Measurements from ENCODE around the gene TMEM31. TPM values are rescaled to one million over a fixed set of nuclear protein-coding genes. Genes with fewer than 3 reads are reported as not detected.

The TMEM31 gene
- total and polyA plus RNA-seq, 9 of the 15 experiments (the other 6 are each of a cell fraction or from before 2014, with no cell fraction given) = 0.18 TPM; not detected in 8

DNA sequence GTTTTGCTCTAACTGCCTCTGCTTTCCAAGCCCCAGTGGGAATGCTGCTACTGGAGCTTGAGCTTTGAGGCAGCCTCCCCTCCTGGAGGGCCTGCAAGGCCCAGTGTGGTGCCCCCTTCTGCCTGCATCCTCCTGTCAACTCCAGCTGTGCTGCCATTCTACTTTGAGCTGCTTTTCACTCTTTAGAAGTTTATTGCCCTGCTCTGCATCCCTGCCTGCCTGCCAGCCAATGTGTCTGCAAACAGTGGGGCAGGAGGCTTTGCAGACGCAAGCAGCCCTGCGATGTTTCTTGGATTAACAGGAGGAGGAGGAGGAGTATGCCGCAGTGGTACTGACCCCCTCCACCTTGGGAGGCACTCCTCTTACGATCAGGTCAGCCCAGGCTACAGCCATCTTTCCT is 16.4 kb downstream of the TMEM31 start:
- POLR2A ChIA-PET = no interaction called here

More for the DNA sequence above, 16.4 kb downstream of the TMEM31 start:
- H3K4me3 ChIP-seq = no peak overlapping the region
- intact Hi-C loops (cut with micrococcal nuclease) (no loop called here), in situ Hi-C loops (cut with MboI) (no loop called here)
- H3K9ac ChIP-seq (ENCODE audit: insufficient read depth in 1 of 2, low read depth in 2 of 2, low read length in 2 of 2) = no peak overlapping the region
- no peaks in the 10 kb centered on the region for H3K4me1 ChIP-seq (replicated peaks in 1 of 2; ENCODE audit: control insufficient read depth in 2 of 2, insufficient read depth in 2 of 2, low read length in 2 of 2)
- ATAC-seq = no peak
- no TSS peak for BruUV-seq (replicated peaks)
- peaks cover 2 to 72% of the 10 kb centered on the region in 2 experiments; a peak in 3 of 5 replicates for H3K27me3 ChIP-seq (ENCODE audit: control insufficient read depth in 2 of 2, insufficient read depth in 2 of 2, low read length in 2 of 2)
- CTCF ChIA-PET (ENCODE audit: low intra/inter-chr PET ratio) = no interaction called here
- H3K27ac ChIP-seq (ENCODE audit: extremely low read depth, low read depth, low read length) = no peak overlapping the region
- H3K4me2 ChIP-seq (ENCODE audit: insufficient read depth, low read length) = no peak overlapping the region
- H3K79me2 ChIP-seq (ENCODE audit: control insufficient read depth, insufficient read depth, low read length) = no peaks in the 10 kb centered on the region
- DNase-seq (ENCODE audit: extremely low read depth in 1 of 4, low spot score in 3 of 4) = no peak
- WGBS (ENCODE audit: insufficient coverage, low coverage, missing lambda C conversion rate) = 0% methylated on average over 4 of the region's 4 CpGs
- no peaks in the 10 kb centered on the region for H4K20me1 ChIP-seq (replicated peaks; ENCODE audit: control insufficient read depth, insufficient read depth, low read length)
- no peaks in the 10 kb centered on the region for H3K36me3 ChIP-seq (ENCODE audit: control insufficient read depth, insufficient read depth, low read length)
- TF ChIP-seq CHCHD3 (CRISPR knock-in tag; IDR thresholded peaks at IDR 0.05) (no peak), ZNF583 (CRISPR knock-in tag; IDR thresholded peaks at IDR 0.05) (no peak), NCOA1 (IDR thresholded peaks at IDR 0.05; ENCODE audit: low read depth) (no peak), TEAD1 (CRISPR knock-in tag; IDR thresholded peaks at IDR 0.05) (no peak), POU5F1 (IDR thresholded peaks at IDR 0.05; ENCODE audit: borderline replicate concordance, low read depth, low read length, partially characterized antibody) (no peak), TCF7L2 (IDR thresholded peaks at IDR 0.05; ENCODE audit: low read depth, low read length) (no peak), MBD2 (IDR thresholded peaks at IDR 0.05; ENCODE audit: borderline replicate concordance, low read depth) (no peak), POLR2AphosphoS2 (IDR thresholded peaks at IDR 0.05; ENCODE audit: low read length) (no peak), HOXB6 (CRISPR knock-in tag; IDR thresholded peaks at IDR 0.05; ENCODE audit: borderline replicate concordance) (no peak), ZNF507 (tag; conservative IDR thresholded peaks at IDR 0.05) (no peak), NONO (IDR thresholded peaks at IDR 0.05; ENCODE audit: low read depth in 2 of 2, low read length in 1 of 2) (no peak), U2AF2 (optimal IDR thresholded peaks at IDR 0.05; ENCODE audit: low read depth, low read length) (no peak), SETDB1 (IDR thresholded peaks at IDR 0.05; ENCODE audit: low read length) (no peak), TGIF2 (CRISPR knock-in tag; IDR thresholded peaks at IDR 0.05) (no peak), MIER1 (IDR thresholded peaks at IDR 0.05; ENCODE audit: low read depth) (no peak), ZZZ3 (IDR thresholded peaks at IDR 0.05) (no peak), TEAD4 (IDR thresholded peaks at IDR 0.05; ENCODE audit: low read length) (no peak), TEAD4 (CRISPR knock-in tag; IDR thresholded peaks at IDR 0.05; ENCODE audit: borderline replicate concordance) (no peak)
- TF ChIP-seq, protein P1, sequence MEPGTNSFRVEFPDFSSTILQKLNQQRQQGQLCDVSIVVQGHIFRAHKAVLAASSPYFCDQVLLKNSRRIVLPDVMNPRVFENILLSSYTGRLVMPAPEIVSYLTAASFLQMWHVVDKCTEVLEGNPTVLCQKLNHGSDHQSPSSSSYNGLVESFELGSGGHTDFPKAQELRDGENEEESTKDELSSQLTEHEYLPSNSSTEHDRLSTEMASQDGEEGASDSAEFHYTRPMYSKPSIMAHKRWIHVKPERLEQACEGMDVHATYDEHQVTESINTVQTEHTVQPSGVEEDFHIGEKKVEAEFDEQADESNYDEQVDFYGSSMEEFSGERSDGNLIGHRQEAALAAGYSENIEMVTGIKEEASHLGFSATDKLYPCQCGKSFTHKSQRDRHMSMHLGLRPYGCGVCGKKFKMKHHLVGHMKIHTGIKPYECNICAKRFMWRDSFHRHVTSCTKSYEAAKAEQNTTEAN (CRISPR knock-in tag; IDR thresholded peaks at IDR 0.05) = no peak
- TF ChIP-seq, protein P2, sequence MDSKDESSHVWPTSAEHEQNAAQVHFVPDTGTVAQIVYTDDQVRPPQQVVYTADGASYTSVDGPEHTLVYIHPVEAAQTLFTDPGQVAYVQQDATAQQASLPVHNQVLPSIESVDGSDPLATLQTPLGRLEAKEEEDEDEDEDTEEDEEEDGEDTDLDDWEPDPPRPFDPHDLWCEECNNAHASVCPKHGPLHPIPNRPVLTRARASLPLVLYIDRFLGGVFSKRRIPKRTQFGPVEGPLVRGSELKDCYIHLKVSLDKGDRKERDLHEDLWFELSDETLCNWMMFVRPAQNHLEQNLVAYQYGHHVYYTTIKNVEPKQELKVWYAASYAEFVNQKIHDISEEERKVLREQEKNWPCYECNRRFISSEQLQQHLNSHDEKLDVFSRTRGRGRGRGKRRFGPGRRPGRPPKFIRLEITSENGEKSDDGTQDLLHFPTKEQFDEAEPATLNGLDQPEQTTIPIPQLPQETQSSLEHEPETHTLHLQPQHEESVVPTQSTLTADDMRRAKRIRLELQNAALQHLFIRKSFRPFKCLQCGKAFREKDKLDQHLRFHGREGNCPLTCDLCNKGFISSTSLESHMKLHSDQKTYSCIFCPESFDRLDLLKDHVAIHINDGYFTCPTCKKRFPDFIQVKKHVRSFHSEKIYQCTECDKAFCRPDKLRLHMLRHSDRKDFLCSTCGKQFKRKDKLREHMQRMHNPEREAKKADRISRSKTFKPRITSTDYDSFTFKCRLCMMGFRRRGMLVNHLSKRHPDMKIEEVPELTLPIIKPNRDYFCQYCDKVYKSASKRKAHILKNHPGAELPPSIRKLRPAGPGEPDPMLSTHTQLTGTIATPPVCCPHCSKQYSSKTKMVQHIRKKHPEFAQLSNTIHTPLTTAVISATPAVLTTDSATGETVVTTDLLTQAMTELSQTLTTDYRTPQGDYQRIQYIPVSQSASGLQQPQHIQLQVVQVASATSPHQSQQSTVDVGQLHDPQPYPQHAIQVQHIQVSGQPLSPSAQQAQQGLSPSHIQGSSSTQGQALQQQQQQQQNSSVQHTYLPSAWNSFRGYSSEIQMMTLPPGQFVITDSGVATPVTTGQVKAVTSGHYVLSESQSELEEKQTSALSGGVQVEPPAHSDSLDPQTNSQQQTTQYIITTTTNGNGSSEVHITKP (IDR thresholded peaks at IDR 0.05; ENCODE audit: partially characterized antibody) = no peak
- TF ChIP-seq, protein P3, sequence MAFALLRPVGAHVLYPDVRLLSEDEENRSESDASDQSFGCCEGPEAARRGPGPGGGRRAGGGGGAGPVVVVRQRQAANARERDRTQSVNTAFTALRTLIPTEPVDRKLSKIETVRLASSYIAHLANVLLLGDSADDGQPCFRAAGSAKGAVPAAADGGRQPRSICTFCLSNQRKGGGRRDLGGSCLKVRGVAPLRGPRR (CRISPR knock-in tag; IDR thresholded peaks at IDR 0.05) = no peak
- H2AFZ ChIP-seq (ENCODE audit: low read depth, low read length) = no peak overlapping the region
- H3K9me1 ChIP-seq (ENCODE audit: control insufficient read depth, insufficient read depth, low read length) = no peaks in the 10 kb centered on the region
- no peaks in the 10 kb centered on the region for H3K9me3 ChIP-seq (replicated peaks; ENCODE audit: control insufficient read depth, insufficient read depth, low read depth, low read length)
- FAIRE-seq = no peak

Measured in K562 (cell line).